Measurements from ENCODE around the gene SH3BP1. TPM values are rescaled to one million over a fixed set of nuclear protein-coding genes. Genes with fewer than 3 reads are reported as not detected.

The SH3BP1 gene
- total and polyA plus RNA-seq, 2 experiments from 2014 or later: 9.5 to 46.7 TPM

GRCh38 chr22:37678372-37678771, 38.9 kb downstream of the SH3BP1 start:
- Mint-ChIP-seq H3K9me3 (no peaks in the 10 kb centered on the region), H3K27me3 (ENCODE audit: insufficient read depth, low read depth, poor library complexity) (peaks cover 6% of the 10 kb centered on the region), H3K36me3 (ENCODE audit: low read depth) (no peaks in the 10 kb centered on the region), H3K27ac (no peak overlapping the region), H3K4me1 (peaks cover 17% of the 10 kb centered on the region), H3K4me3 (no peak overlapping the region)
- Histone ChIP-seq H3K79me2 (replicated peaks; ENCODE audit: insufficient read depth) (no peaks in the 10 kb centered on the region), H3K36me3 (ENCODE audit: insufficient read depth) (no peaks in the 10 kb centered on the region), H4K20me1 (replicated peaks; ENCODE audit: insufficient read depth) (no peaks in the 10 kb centered on the region; the same call in 1 of the 2 replicates), H3K4me2 (no peak overlapping the region), H3K9me2 (ENCODE audit: insufficient read depth) (no peaks in the 10 kb centered on the region), H3F3A (replicated peaks; ENCODE audit: low read depth) (peaks cover 19% of the 10 kb centered on the region; the same call in 1 of the 2 replicates), H3K27ac (ENCODE audit: low read depth) (no peak overlapping the region), H3K4me3 (no peak overlapping the region), H2AFZ (no peak overlapping the region), H3K4me1 (ENCODE audit: insufficient read depth) (peaks cover 11% of the 10 kb centered on the region; the same call in 1 of the 2 replicates), H3K27me3 (ENCODE audit: insufficient read depth) (no peaks in the 10 kb centered on the region)
- DNase-seq (ENCODE audit: low spot score) (no peak), ATAC-seq (no peak)
- TF ChIP-seq EZH2 (IDR thresholded peaks at IDR 0.05; ENCODE audit: low read depth, unreplicated experiment) (no peak), ETS1 (IDR thresholded peaks at IDR 0.05) (no peak), CTCF (conservative IDR thresholded peaks at IDR 0.05; ENCODE audit: low read depth in 2 of 2) (no peak), POLR2AphosphoS5 (IDR thresholded peaks at IDR 0.05; ENCODE audit: low read depth) (no peak), CREB1 (CRISPR knock-in tag; IDR thresholded peaks at IDR 0.05; ENCODE audit: low read depth) (no peak), ZNF114 (CRISPR knock-in tag; IDR thresholded peaks at IDR 0.05) (no peak), JUNB (IDR thresholded peaks at IDR 0.05; ENCODE audit: unreplicated experiment) (no peak), STAT1 (IDR thresholded peaks at IDR 0.05; ENCODE audit: unreplicated experiment) (no peak), NANOG (IDR thresholded peaks at IDR 0.05; ENCODE audit: borderline replicate concordance) (no peak), ZNF462 (CRISPR knock-in tag; IDR thresholded peaks at IDR 0.05) (no peak)

All from GM23338 (cell line).